ENCODE measurements around the gene CNTNAP2. TPM values are rescaled to one million over a fixed set of nuclear protein-coding genes. Genes with fewer than 3 reads are reported as not detected.

Gene CNTNAP2
- polyA plus RNA-seq, 6 donors from 2014 or later, result 38.2 to 132 (median 77.9) TPM

DNA sequence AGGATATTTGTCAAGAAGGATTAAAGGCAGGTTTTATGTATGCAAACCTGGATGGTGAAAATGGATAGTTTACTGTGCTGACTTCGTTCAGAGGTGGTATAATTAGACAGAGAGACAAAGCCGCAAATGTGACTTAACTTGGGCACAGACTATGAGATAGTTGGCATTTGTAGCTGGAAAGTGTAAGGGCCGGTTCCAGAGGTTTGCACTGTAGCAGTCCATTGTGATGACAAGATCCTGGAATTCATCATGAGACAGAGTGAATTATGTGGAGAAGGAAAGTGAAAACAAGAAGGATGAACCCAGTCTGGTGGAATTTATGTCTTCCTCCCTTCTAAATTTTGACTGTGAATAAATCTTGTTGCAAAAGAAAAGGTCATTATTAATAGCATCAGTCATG lies 139.0 kb downstream of the CNTNAP2 start:
- H3K9me3 Mint-ChIP-seq, result peaks cover 0 to 7% (median 4%) of the 10 kb centered on the region in 7 donors
- H3K4me1 Mint-ChIP-seq, result no peaks in the 10 kb centered on the region
- H3K36me3 Mint-ChIP-seq, result no peaks in the 10 kb centered on the region
- no peaks in the 10 kb centered on the region for H3K27me3 Mint-ChIP-seq
- no peak overlapping the region for H3K27ac Mint-ChIP-seq
- DNase-seq (no peak), ATAC-seq (ENCODE audit: low read depth in 2 of 2) (no peak)
- H3K4me3 Mint-ChIP-seq, result no peak overlapping the region

DNA sequence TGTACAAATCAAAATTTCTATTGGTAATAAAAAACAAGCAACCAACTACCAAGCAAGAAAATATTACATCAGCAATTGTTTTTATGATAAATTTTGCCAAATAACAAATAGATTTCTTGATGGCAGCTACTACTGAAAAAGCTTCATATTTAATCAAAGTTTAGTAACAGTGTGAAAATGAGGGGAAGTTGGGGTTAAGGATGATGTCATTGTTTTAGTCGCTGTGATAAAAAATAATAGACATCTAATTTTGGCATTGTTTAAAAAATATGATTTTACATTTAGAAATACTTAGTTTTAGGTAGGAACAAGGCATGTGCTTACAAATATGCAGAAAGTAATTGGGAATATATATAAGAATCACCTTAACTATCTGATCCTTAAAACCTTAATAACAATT lies 145.9 kb downstream of the CNTNAP2 start:
- H3K27me3 Mint-ChIP-seq, result no peaks in the 10 kb centered on the region
- DNase-seq, result no peak
- H3K27ac Mint-ChIP-seq, result no peak overlapping the region
- no peak for ATAC-seq (ENCODE audit: low read depth in 2 of 2)
- no peaks in the 10 kb centered on the region for H3K36me3 Mint-ChIP-seq
- H3K9me3 Mint-ChIP-seq, result peaks cover 0 to 8% (median 3%) of the 10 kb centered on the region in 7 donors
- H3K4me1 Mint-ChIP-seq, result no peaks in the 10 kb centered on the region
- H3K4me3 Mint-ChIP-seq, result no peak overlapping the region

DNA sequence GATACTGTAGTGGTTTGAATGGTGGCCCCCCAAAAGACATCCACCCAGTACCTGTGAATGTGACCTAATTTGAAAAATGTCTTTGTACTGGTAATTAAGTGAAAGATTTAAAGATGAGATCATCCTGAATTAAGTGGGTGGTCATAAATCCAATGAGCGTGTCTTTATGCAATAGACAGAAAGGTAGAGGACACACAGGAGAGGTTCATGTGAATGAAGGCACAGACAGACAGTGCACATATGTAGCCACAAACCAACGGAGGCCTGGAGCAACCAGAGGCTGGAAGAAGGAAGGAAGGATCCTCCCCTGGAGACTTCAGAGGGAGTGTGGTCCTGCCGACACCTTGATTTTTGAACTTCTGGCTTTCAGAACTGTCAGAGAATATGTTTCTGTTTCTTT lies 160.3 kb downstream of the CNTNAP2 start:
- peaks cover 0 to 6% (median 0%) of the 10 kb centered on the region in 7 donors for H3K9me3 Mint-ChIP-seq
- ATAC-seq (ENCODE audit: low read depth in 2 of 2), result no peak
- H3K4me1 Mint-ChIP-seq, result no peaks in the 10 kb centered on the region
- H3K36me3 Mint-ChIP-seq, result no peaks in the 10 kb centered on the region
- no peak overlapping the region for H3K27ac Mint-ChIP-seq
- H3K4me3 Mint-ChIP-seq, result no peak overlapping the region
- H3K27me3 Mint-ChIP-seq, result no peaks in the 10 kb centered on the region
- no peak for DNase-seq

DNA sequence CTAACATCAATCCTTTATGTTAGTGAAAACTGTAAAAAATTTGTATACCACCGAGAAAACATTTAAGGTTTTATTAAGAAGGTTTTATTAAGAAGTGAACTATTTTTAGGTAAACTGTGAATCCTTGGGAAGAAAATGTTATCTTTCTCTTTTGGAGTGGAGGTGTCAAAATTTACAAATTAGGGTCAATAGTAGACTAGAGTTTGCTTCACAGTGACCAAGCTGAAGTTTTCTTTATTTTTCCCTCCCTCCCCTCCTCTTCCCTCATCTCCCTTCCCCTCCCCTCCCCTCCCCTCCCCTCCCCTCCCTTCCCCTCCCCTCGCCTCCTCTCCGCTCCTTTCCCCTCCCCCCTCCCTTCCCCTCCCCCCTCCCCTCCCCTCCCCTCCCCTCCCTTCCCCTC lies 168.8 kb downstream of the CNTNAP2 start:
- ATAC-seq (ENCODE audit: low read depth in 2 of 2) (no peak), DNase-seq (no peak)
- peaks cover 0 to 5% (median 0%) of the 10 kb centered on the region in 7 donors for H3K9me3 Mint-ChIP-seq
- no peak overlapping the region for H3K27ac Mint-ChIP-seq
- no peaks in the 10 kb centered on the region for H3K4me1 Mint-ChIP-seq
- no peaks in the 10 kb centered on the region for H3K36me3 Mint-ChIP-seq
- no peaks in the 10 kb centered on the region for H3K27me3 Mint-ChIP-seq
- H3K4me3 Mint-ChIP-seq, result no peak overlapping the region

DNA sequence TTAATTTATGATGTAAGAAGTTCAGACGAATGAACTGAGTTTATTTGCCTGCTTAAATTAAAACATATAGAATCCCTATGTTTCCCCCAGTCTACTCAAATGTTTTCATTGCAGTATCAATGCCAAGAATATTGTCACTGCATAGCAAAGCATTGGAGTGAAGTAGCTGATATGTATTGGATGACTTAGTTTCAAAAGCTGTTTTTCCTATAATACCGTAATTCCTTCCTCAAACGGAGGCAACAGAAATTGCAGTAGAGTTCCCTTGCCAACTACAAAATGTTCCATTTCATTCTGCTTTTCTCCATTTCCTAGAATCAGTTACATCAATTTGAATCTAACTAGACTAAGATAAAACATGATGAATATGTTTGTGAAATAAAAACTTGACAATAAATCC lies 174.1 kb downstream of the CNTNAP2 start:
- H3K4me3 Mint-ChIP-seq, result no peak overlapping the region
- no peaks in the 10 kb centered on the region for H3K4me1 Mint-ChIP-seq
- DNase-seq, result no peak
- H3K27me3 Mint-ChIP-seq, result no peaks in the 10 kb centered on the region
- H3K36me3 Mint-ChIP-seq, result no peaks in the 10 kb centered on the region
- H3K27ac Mint-ChIP-seq, result no peak overlapping the region
- peaks cover 0 to 5% (median 1%) of the 10 kb centered on the region in 7 donors for H3K9me3 Mint-ChIP-seq
- ATAC-seq (ENCODE audit: low read depth in 2 of 2), result no peak

DNA sequence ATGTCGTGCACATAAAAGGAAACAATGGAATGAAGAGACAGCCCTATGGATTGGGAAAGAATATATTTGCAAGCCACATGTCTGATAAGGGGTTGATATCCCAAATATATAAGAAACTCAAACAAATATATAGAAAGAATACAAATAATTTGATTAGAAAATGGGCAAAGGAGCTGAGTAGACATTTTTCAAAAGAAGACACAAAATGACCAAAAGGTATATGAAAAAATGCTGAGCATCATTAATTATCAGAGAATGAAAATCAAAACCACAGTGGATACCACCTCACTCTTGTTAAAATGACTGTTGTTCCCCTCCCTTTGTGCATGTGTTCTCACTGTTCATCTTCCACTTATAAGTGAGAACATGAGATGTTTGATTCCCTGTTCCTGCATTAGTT lies 175.3 kb downstream of the CNTNAP2 start:
- no peaks in the 10 kb centered on the region for H3K4me1 Mint-ChIP-seq
- no peak for ATAC-seq (ENCODE audit: low read depth in 2 of 2)
- H3K27ac Mint-ChIP-seq, result no peak overlapping the region

DNA sequence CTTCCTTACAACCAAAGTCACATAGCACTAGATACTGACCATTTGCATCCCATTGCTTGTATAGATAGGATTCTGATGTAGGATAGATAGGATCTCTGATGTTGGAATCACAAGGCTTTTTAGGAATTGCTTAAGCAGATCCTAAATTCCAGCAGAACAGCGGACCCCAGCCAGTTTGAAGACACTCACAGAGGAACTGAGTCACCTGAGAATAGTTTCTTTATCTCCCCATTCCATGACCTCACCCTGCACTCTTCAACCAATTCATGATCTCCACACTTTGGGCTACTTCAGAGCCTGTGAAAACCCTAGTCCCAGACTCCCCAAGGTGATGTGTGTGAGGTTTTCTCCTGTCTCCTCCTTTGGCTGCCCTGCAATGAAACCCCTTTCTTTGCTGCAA lies 179.4 kb downstream of the CNTNAP2 start:
- DNase-seq (no peak), ATAC-seq (ENCODE audit: low read depth in 2 of 2) (no peak)
- Mint-ChIP-seq H3K36me3 (no peaks in the 10 kb centered on the region), H3K27ac (no peak overlapping the region), H3K27me3 (no peaks in the 10 kb centered on the region), H3K4me3 (no peak overlapping the region), H3K9me3 (peaks cover 0 to 10% (median 0%) of the 10 kb centered on the region in 7 donors), H3K4me1 (no peaks in the 10 kb centered on the region)

More for the DNA sequence above, 175.3 kb downstream of the CNTNAP2 start:
- Mint-ChIP-seq H3K9me3 (peaks cover 0 to 4% (median 0%) of the 10 kb centered on the region in 7 donors), H3K36me3 (no peaks in the 10 kb centered on the region), H3K27me3 (no peaks in the 10 kb centered on the region), H3K4me3 (no peak overlapping the region)
- no peak for DNase-seq

DNA sequence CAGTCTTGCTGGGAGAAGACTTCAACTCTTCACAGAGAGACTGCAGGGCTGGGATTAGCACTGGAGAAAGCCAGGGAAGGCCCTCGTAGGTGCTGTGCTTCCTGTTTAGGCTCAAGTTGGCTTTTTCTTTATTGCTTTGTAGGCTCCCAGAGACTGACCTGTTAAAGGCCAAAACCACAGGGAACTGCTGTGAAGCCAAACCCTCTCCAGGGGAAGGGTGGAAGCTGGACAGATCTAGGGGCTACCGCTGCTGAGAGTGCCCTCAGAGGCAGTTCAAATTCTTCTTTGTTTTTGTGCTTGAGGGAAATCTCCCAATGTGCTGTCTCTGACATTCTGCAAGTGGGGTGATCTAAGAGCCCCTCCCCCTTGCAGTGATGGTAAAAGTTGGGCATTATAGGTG lies 198.4 kb downstream of the CNTNAP2 start:
- H3K27me3 Mint-ChIP-seq, result no peaks in the 10 kb centered on the region
- H3K4me3 Mint-ChIP-seq, result no peak overlapping the region
- ATAC-seq (ENCODE audit: low read depth in 2 of 2) (no peak), DNase-seq (no peak)
- H3K9me3 Mint-ChIP-seq, result peaks cover 0 to 7% (median 4%) of the 10 kb centered on the region in 7 donors
- H3K27ac Mint-ChIP-seq, result no peak overlapping the region
- H3K36me3 Mint-ChIP-seq, result no peaks in the 10 kb centered on the region
- H3K4me1 Mint-ChIP-seq, result no peaks in the 10 kb centered on the region

DNA sequence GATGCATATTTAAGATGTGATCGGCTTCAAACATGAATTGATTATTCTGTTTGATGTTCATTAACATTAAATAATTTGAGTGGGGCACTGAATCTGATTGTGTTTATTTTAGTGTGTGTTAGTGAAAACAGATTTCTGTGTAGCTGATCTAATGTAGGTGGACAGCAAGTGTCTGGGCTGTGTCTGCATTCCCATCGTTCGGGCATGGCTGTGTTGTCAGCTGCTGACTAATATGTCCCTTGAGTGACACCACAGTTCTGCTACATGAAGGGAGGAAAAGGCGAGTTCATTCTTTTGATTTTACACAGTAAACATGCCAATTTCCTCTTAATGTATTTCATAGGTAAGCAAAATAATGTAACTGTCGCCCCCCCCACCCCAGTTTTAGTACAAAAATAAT lies 203.0 kb downstream of the CNTNAP2 start:
- Mint-ChIP-seq H3K4me1 (no peaks in the 10 kb centered on the region), H3K9me3 (peaks cover 0 to 2% (median 0%) of the 10 kb centered on the region in 7 donors), H3K27me3 (no peaks in the 10 kb centered on the region), H3K27ac (no peak overlapping the region), H3K4me3 (no peak overlapping the region), H3K36me3 (no peaks in the 10 kb centered on the region)
- no peak for DNase-seq
- ATAC-seq (ENCODE audit: low read depth in 2 of 2), result no peak

DNA sequence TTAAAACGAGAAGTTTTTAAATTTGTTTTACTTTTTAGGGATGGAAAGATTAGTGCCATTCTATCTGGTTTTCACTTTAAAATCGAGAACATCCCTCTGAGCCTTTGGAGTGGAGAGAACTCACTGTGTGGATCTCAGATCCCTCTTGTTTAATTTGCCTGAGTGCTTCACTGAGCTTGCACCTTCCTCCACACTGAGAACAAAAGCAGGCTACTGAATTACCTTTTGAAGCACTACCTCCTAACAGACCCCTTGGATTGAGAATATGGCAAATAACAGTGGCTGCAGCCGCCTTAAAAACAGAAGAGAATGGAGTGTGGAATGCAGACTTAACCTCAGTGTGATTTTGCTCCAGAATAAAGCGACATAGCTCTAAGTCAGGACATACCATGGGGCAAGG lies 204.7 kb downstream of the CNTNAP2 start:
- H3K27ac Mint-ChIP-seq, result no peak overlapping the region
- DNase-seq (no peak), ATAC-seq (ENCODE audit: low read depth in 2 of 2) (no peak)
- H3K9me3 Mint-ChIP-seq, result peaks cover 0 to 2% (median 0%) of the 10 kb centered on the region in 7 donors
- no peaks in the 10 kb centered on the region for H3K36me3 Mint-ChIP-seq
- H3K27me3 Mint-ChIP-seq, result no peaks in the 10 kb centered on the region
- no peaks in the 10 kb centered on the region for H3K4me1 Mint-ChIP-seq
- H3K4me3 Mint-ChIP-seq, result no peak overlapping the region

DNA sequence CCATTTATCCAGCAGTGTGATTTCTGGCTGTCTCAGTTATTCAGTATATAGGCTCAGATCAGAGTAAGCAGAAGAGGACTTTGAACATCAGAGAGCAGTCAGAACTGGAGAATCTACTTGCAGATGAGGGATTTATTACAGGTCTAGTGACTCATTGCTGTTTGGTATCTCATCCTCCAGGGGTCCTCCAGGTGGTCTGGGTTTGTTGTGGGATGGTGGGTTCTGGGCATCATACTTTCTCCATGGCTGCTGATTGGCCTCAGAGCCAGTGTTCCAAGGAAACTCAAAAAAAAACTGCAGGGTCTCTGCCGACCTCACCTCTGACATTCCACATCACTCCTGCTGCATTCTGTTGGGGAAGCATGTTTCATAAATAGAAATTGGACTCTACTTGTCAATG lies 214.8 kb downstream of the CNTNAP2 start:
- ATAC-seq (ENCODE audit: low read depth in 2 of 2) (no peak), DNase-seq (no peak)
- no peaks in the 10 kb centered on the region for H3K4me1 Mint-ChIP-seq
- no peak overlapping the region for H3K27ac Mint-ChIP-seq
- H3K36me3 Mint-ChIP-seq, result no peaks in the 10 kb centered on the region
- peaks cover 0 to 11% (median 9%) of the 10 kb centered on the region in 7 donors for H3K9me3 Mint-ChIP-seq
- no peak overlapping the region for H3K4me3 Mint-ChIP-seq
- no peaks in the 10 kb centered on the region for H3K27me3 Mint-ChIP-seq

DNA sequence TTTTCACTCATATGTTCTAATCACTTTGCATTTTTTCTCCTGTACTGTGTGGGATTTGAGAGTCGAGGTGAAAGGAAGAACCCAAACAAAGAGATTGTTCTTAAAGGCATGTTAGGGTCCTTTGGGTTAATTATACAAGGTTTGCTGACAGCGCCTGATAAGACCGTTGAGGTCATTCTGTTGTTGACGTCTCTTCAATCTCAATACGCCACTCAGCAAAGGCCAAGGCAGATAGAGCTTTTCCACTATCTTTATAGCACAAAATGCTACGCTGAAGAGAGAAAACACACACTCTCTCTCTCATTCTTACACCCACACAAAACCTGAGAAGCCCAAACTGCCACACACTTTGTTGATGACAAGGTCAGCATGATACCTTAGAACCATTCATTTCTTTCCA lies 228.7 kb downstream of the CNTNAP2 start:
- no peaks in the 10 kb centered on the region for H3K27me3 Mint-ChIP-seq
- H3K4me3 Mint-ChIP-seq, result no peak overlapping the region
- no peak for ATAC-seq (ENCODE audit: low read depth in 2 of 2)
- no peak overlapping the region for H3K27ac Mint-ChIP-seq
- H3K36me3 Mint-ChIP-seq, result no peaks in the 10 kb centered on the region
- peaks cover 0 to 5% (median 0%) of the 10 kb centered on the region in 7 donors for H3K9me3 Mint-ChIP-seq
- H3K4me1 Mint-ChIP-seq, result no peaks in the 10 kb centered on the region
- no peak for DNase-seq

DNA sequence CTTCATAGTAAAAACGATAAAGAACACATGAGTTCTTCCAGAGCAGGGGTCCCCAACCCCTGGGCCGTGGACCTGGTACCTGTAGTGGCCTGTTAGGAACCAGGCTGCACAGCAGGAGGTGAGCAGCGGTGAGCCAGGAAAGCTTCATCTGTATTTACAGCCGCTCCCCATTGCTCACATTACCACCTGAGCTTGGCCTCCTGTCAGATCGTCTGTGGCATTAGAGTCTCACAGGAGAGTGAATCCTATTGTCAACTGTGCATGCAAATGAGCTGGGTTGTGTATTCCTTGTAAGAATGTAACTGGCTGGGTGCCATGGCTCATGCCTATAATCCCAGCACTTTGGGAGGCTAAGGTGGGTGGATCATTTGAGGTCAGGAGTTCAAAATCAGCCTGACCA lies 229.5 kb downstream of the CNTNAP2 start:
- no peaks in the 10 kb centered on the region for H3K4me1 Mint-ChIP-seq
- no peak for ATAC-seq (ENCODE audit: low read depth in 2 of 2)
- H3K9me3 Mint-ChIP-seq, result peaks cover 0 to 5% (median 0%) of the 10 kb centered on the region in 7 donors
- H3K27me3 Mint-ChIP-seq, result no peaks in the 10 kb centered on the region
- H3K4me3 Mint-ChIP-seq, result no peak overlapping the region
- no peaks in the 10 kb centered on the region for H3K36me3 Mint-ChIP-seq
- DNase-seq, result no peak
- no peak overlapping the region for H3K27ac Mint-ChIP-seq

DNA sequence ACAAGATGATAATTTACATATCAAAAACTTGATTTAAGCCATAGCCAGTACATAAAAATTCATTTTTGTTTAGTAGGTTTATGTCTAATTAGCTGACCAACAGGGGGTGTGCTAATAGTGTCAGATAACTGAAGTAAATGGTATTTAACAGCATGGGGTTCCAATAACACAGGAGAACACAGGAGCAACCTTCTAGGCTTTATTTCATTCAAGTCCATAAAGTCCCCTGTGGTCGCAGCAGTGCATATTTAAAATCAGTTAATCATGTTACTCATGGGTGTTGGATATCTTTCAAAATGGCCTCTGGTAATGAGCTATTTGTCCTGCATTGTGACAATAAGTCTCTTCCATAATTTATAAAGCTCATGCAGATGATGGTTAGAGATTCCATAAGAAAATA lies 238.6 kb downstream of the CNTNAP2 start:
- H3K36me3 Mint-ChIP-seq, result no peaks in the 10 kb centered on the region
- no peaks in the 10 kb centered on the region for H3K4me1 Mint-ChIP-seq
- ATAC-seq (ENCODE audit: low read depth in 2 of 2) (no peak), DNase-seq (no peak)
- no peak overlapping the region for H3K4me3 Mint-ChIP-seq
- H3K27me3 Mint-ChIP-seq, result no peaks in the 10 kb centered on the region
- peaks cover 0 to 6% (median 4%) of the 10 kb centered on the region in 7 donors for H3K9me3 Mint-ChIP-seq
- no peak overlapping the region for H3K27ac Mint-ChIP-seq

DNA sequence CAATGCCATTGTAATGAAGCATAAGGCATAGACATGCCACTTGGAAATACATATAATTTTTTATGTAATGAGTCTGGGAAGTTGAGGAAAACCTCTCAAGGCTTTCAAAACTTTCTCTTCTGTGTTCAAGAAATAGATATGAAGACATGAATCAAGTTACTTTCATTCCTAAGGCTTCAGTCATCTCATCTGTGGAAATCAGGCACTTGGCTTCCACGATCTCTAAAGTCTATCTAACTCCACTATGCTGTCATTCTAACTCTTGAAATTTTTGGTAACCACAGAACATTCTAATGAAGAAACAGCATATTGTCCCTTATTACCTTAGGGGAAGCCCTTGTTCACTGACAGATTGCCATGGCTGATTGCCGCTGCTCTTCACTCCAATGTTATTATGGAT lies 242.6 kb downstream of the CNTNAP2 start:
- DNase-seq (no peak), ATAC-seq (ENCODE audit: low read depth in 2 of 2) (no peak)
- Mint-ChIP-seq H3K27ac (no peak overlapping the region), H3K4me1 (peaks cover 0 to 2% (median 0%) of the 10 kb centered on the region in 3 donors), H3K9me3 (peaks cover 0 to 13% (median 3%) of the 10 kb centered on the region in 7 donors), H3K36me3 (no peaks in the 10 kb centered on the region), H3K27me3 (no peaks in the 10 kb centered on the region), H3K4me3 (no peak overlapping the region)

All from naive B cell (primary cell).